H9 (cell line): ENCODE results near the gene FAM174B. TPM values are rescaled to one million over a fixed set of nuclear protein-coding genes. Genes with fewer than 3 reads are reported as not detected.

Source experiments
- DNase-seq: peaks from one replicate; pipeline ENCODE4 v3.0.0-alpha.2; 2017
- H2AFZ ChIP-seq: one replicate; pipeline ENCODE4 v1.6.1; 2013; ENCODE audit warnings: mild to moderate bottlenecking, low read length, control low read depth, moderate library complexity
- H2AK5ac ChIP-seq: 2 replicates; pipeline ENCODE4 v1.6.1; 2013; ENCODE audit warnings: low read length, control low read depth, mixed read lengths; ENCODE audit not compliant: insufficient read length
- H2BK120ac ChIP-seq: one replicate; pipeline ENCODE4 v1.6.1; 2013; ENCODE audit warnings: low read depth, mild to moderate bottlenecking, low read length, control low read depth, inconsistent platforms; ENCODE audit not compliant: poor library complexity, severe bottlenecking
- H2BK12ac ChIP-seq: 2 replicates; pipeline ENCODE4 v1.6.1; 2013; ENCODE audit warnings: low read length, control low read depth, mixed read lengths, low read depth; ENCODE audit not compliant: insufficient read length
- H2BK15ac ChIP-seq: 2 replicates; pipeline ENCODE4 v1.6.1; 2013; ENCODE audit warnings: low read depth, low read length, control low read depth
- H2BK20ac ChIP-seq: one replicate; pipeline ENCODE4 v1.6.1; 2013; ENCODE audit warnings: low read depth, mild to moderate bottlenecking, low read length, control low read depth, inconsistent platforms; ENCODE audit not compliant: poor library complexity, severe bottlenecking
- H2BK5ac ChIP-seq: 2 replicates; pipeline ENCODE4 v1.6.1; 2013; ENCODE audit warnings: low read length, control low read depth, mixed read lengths; ENCODE audit not compliant: insufficient read length
- H3K14ac ChIP-seq: 2 replicates; pipeline ENCODE4 v1.6.1; 2013; ENCODE audit warnings: low read length, control low read depth; ENCODE audit not compliant: insufficient read depth
- H3K18ac ChIP-seq: 2 replicates; pipeline ENCODE4 v1.6.1; 2013; ENCODE audit warnings: low read depth, mild to moderate bottlenecking, mixed read lengths, low read length, control low read depth; ENCODE audit not compliant: insufficient read length
- H3K23ac ChIP-seq: 2 replicates; pipeline ENCODE4 v1.6.1; 2013; ENCODE audit warnings: low read length, control low read depth, mixed read lengths, low read depth; ENCODE audit not compliant: insufficient read length
- H3K23me2 ChIP-seq: 2 replicates; pipeline ENCODE4 v1.6.1; 2013; ENCODE audit warnings: low read depth, mild to moderate bottlenecking, mixed read lengths, low read length, control low read depth; ENCODE audit not compliant: insufficient read length, poor library complexity, severe bottlenecking
- H3K27ac ChIP-seq: 2 replicates; pipeline ENCODE4 v1.5.1; 2013; ENCODE audit warnings: low read length, control low read depth, mixed read lengths, low read depth; ENCODE audit not compliant: insufficient read length
- H3K27me3 ChIP-seq: 2 replicates; pipeline ENCODE4 v1.6.1; 2013; ENCODE audit warnings: low read length, control low read depth, inconsistent platforms; ENCODE audit not compliant: insufficient read depth
- H3K4ac ChIP-seq: 2 replicates; pipeline ENCODE4 v1.6.1; 2013; ENCODE audit warnings: low read depth, mild to moderate bottlenecking, control low read depth, inconsistent platforms, low read length, moderate library complexity
- H3K4me1 ChIP-seq: 2 replicates; pipeline ENCODE4 v1.6.1; 2013; ENCODE audit warnings: low read length, control low read depth, inconsistent platforms; ENCODE audit not compliant: insufficient read depth
- H3K4me2 ChIP-seq: 2 replicates; pipeline ENCODE4 v1.6.1; 2013; ENCODE audit warnings: low read length, control low read depth, mixed read lengths; ENCODE audit not compliant: insufficient read length, insufficient read depth
- H3K56ac ChIP-seq: 2 replicates; pipeline ENCODE4 v1.6.1; 2013; ENCODE audit warnings: low read depth, mild to moderate bottlenecking, mixed read lengths, low read length, control low read depth; ENCODE audit not compliant: insufficient read length
- H3K79me1 ChIP-seq: 2 replicates; pipeline ENCODE4 v1.6.1; 2013; ENCODE audit warnings: low read depth, mild to moderate bottlenecking, moderate library complexity, low read length, control low read depth, inconsistent platforms; ENCODE audit not compliant: insufficient read depth, poor library complexity, severe bottlenecking
- H3K79me2 ChIP-seq: 2 replicates; pipeline ENCODE4 v1.6.1; 2013; ENCODE audit warnings: low read length, control low read depth, inconsistent platforms; ENCODE audit not compliant: insufficient read depth
- H3K9ac ChIP-seq: 2 replicates; pipeline ENCODE4 v1.6.1; 2013; ENCODE audit warnings: low read length, control low read depth, mixed read lengths; ENCODE audit not compliant: insufficient read length; ENCODE audit errors: extremely low read depth
- H3K9me3 ChIP-seq: one replicate; pipeline ENCODE4 v1.6.1; 2013; ENCODE audit warnings: low read depth, low read length, inconsistent platforms; ENCODE audit not compliant: control insufficient read depth
- H3T11ph ChIP-seq: one replicate; pipeline ENCODE4 v1.6.1; 2013; ENCODE audit warnings: mild to moderate bottlenecking, low read length, control low read depth, inconsistent platforms
- H4K20me1 ChIP-seq: one replicate; pipeline ENCODE4 v1.6.1; 2013; ENCODE audit not compliant: control insufficient read depth, insufficient read length, insufficient read depth
- H4K5ac ChIP-seq: 2 replicates; pipeline ENCODE4 v1.6.1; 2013; ENCODE audit warnings: low read depth, mild to moderate bottlenecking, mixed read lengths, low read length, control low read depth; ENCODE audit not compliant: insufficient read length
- H4K8ac ChIP-seq: replicated peaks from 2 replicates; pipeline ENCODE4 v1.6.1; 2013; ENCODE audit warnings: low read length, control low read depth, mixed read lengths, low read depth; ENCODE audit not compliant: insufficient read length
- H4K91ac ChIP-seq: 2 replicates; pipeline ENCODE4 v1.6.1; 2013; ENCODE audit warnings: low read depth, mild to moderate bottlenecking, moderate library complexity, mixed read lengths, low read length, control low read depth; ENCODE audit not compliant: insufficient read length
- H3K27ac Mint-ChIP-seq, 3 experiments: 2 replicates in 2 of 3; 3 replicates in 1 of 3; pipeline ENCODE4 v1.8.0; 2020 to 2021; ENCODE audit warnings: mixed read lengths in 3 of 3, mild to moderate bottlenecking in 1 of 3, moderate library complexity in 1 of 3
- H3K27me3 Mint-ChIP-seq: 2 replicates; pipeline ENCODE4 v1.8.0; 2021; ENCODE audit warnings: low read depth, mild to moderate bottlenecking, moderate library complexity, mixed read lengths
- H3K36me3 Mint-ChIP-seq, 3 experiments: 2 replicates in 2 of 3; 3 replicates in 1 of 3; pipeline ENCODE4 v1.8.0; 2020 to 2021; ENCODE audit warnings: low read depth in 3 of 3, mixed read lengths in 3 of 3; ENCODE audit not compliant: insufficient read depth in 1 of 3
- H3K4me1 Mint-ChIP-seq, 2 experiments: 2 replicates each; pipeline ENCODE4 v1.8.0; 2020; ENCODE audit warnings: mixed read lengths in 2 of 2
- H3K4me3 Mint-ChIP-seq, 2 experiments: 2 replicates in 1 of 2; 3 replicates in 1 of 2; pipeline ENCODE4 v1.8.0; 2020 to 2021; ENCODE audit warnings: mild to moderate bottlenecking in 2 of 2, mixed read lengths in 2 of 2, moderate library complexity in 1 of 2
- H3K9me3 Mint-ChIP-seq, 2 experiments: 2 replicates in 1 of 2; 3 replicates in 1 of 2; pipeline ENCODE4 v1.8.0; 2020; ENCODE audit warnings: mild to moderate bottlenecking in 2 of 2, mixed read lengths in 2 of 2, moderate library complexity in 1 of 2
- CTCF ChIP-seq: fragments of 200-600 bp; sonication (generic); conservative IDR thresholded peaks from 3 replicates; pipeline ENCODE4 v1.8.0; 2021; ENCODE audit warnings: antibody characterized with exemption, mild to moderate bottlenecking
- WGBS: extraction: QIAGEN DNeasy Blood & Tissue Kit; methylation state at CpG from one replicate; pipeline ENCODE4 v1.1.7; 2013; ENCODE audit warnings: missing lambda C conversion rate, low lambda C conversion rate, mixed read lengths; ENCODE audit not compliant: insufficient read length; ENCODE audit errors: extremely low coverage; 5-methylcytosine and 5-hydroxymethylcytosine counted together
- total RNA-seq: library from RNA; stranded (reverse); gene quantifications from 2 replicates; pipeline ENCODE4 v1.2.1, GENCODE V29; 2021

FAM174B gene
- total RNA-seq, 1 experiment from 2014 or later, result 38.0 TPM

- Mint-ChIP-seq H3K9me3 (no peaks in the 10 kb centered on the region; a peak in 2 of 5 replicates), H3K4me3 (no peak overlapping the region), H3K27me3 (peaks cover 14% of the 10 kb centered on the region), H3K27ac (no peak overlapping the region), H3K4me1 (peaks cover 5 to 18% of the 10 kb centered on the region in 2 experiments), H3K36me3 (no peaks in the 10 kb centered on the region)
- H4K20me1 ChIP-seq, result no peaks in the 10 kb centered on the region
- no peak overlapping the region for H2AK5ac ChIP-seq
- no peaks in the 10 kb centered on the region for H3K9me3 ChIP-seq
- H4K91ac ChIP-seq, result no peak overlapping the region
- H3K79me2 ChIP-seq, result no peaks in the 10 kb centered on the region
- no peak overlapping the region for H2BK120ac ChIP-seq
- no CpG with 5 or more reads among the region's 4 CpGs for WGBS
- no peak overlapping the region for H2BK20ac ChIP-seq
- no peak overlapping the region for H3K18ac ChIP-seq
- no peak overlapping the region for H3T11ph ChIP-seq
- no peaks in the 10 kb centered on the region; the same call in 1 of the 2 replicates for H3K4me1 ChIP-seq
- H2BK5ac ChIP-seq, result no peak overlapping the region
- no peak overlapping the region for H3K27ac ChIP-seq
- H3K79me1 ChIP-seq, result no peaks in the 10 kb centered on the region
- H3K23ac ChIP-seq, result no peak overlapping the region
- no peak for TF ChIP-seq CTCF
- no peak overlapping the region for H3K56ac ChIP-seq
- H3K9ac ChIP-seq, result no peak overlapping the region
- H3K4me2 ChIP-seq, result no peak overlapping the region
- H3K14ac ChIP-seq, result no peak overlapping the region
- no peak overlapping the region for H2BK15ac ChIP-seq
- H3K4ac ChIP-seq, result no peak overlapping the region
- no peak overlapping the region for H2AFZ ChIP-seq
- no peak overlapping the region for H4K5ac ChIP-seq
- H3K27me3 ChIP-seq, result no peaks in the 10 kb centered on the region
- H2BK12ac ChIP-seq, result no peak overlapping the region
- H4K8ac ChIP-seq, result no peak overlapping the region
- DNase-seq, result no peak
- no peaks in the 10 kb centered on the region for H3K23me2 ChIP-seq
These were observed 22.4 kb upstream of the FAM174B start for GRCh38 chr15:92677999-92678398.
